ENCODE data around the gene SLC9A6.

Gene SLC9A6

DNA sequence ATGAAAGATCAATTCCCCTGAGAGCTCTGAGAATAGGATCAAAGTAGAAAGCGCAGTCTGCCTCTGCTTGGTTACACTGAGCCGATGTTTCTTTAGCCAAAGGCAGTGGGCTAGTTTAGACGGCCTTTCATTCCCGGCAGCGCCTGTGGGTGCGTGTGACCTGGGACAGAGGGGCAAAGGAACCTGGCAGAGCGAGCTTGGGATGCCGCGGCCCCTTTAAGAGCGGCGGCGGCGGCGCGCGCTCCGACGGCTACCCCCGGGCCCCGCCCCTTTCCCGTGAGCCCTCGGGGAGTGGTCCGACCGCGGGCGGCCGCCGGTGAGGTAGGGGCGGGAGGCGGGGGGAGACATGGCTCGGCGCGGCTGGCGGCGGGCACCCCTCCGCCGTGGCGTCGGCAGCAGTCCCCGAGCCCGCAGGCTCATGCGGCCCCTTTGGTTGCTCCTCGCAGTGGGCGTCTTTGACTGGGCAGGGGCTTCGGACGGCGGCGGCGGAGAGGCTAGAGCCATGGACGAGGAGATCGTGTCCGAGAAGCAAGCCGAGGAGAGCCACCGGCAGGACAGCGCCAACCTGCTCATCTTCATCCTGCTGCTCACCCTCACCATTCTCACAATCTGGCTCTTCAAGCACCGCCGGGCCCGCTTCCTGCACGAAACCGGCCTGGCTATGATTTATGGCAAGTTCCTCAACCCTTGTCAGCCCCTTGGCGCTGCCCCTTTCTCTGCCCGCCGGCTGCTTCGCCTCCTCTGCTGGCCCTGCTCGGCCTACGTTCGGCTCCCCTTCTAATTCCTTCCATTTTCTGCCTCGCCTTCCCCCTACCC is at the start of gene SLC9A6:
Gene SLC9A6 (plus strand): TSS at position 279 of the 816 bp plus-strand sequence. CDS start 224 bp downstream, at position 503.
- peaks cover 14% of the 10 kb centered on the region for H3K4me1 ChIP-seq (ENCODE audit: low read length)
- peak within 1 kb of the TSS; percentile 92 for H3K9ac ChIP-seq (ENCODE audit: low read length)
- peak within 1 kb of the TSS; percentile 98 for H3K4me3 ChIP-seq (ENCODE audit: low read length)
- H3K27me3 ChIP-seq (ENCODE audit: low read depth, low read length) = no peaks in the 10 kb centered on the region
- H3K9me3 ChIP-seq (ENCODE audit: insufficient read depth, low read length) = no peaks in the 10 kb centered on the region
- peaks cover 23% of the 10 kb centered on the region for H3K79me2 ChIP-seq (ENCODE audit: low read length)
- peak within 1 kb of the TSS; percentile 99 for H2AFZ ChIP-seq (ENCODE audit: low read depth, low read length)
- H3K4me2 ChIP-seq (ENCODE audit: low read length) = peak within 1 kb of the TSS; percentile 92
- H4K20me1 ChIP-seq (ENCODE audit: insufficient read depth, low read length) = no peaks in the 10 kb centered on the region
- TF ChIP-seq, protein P1, sequence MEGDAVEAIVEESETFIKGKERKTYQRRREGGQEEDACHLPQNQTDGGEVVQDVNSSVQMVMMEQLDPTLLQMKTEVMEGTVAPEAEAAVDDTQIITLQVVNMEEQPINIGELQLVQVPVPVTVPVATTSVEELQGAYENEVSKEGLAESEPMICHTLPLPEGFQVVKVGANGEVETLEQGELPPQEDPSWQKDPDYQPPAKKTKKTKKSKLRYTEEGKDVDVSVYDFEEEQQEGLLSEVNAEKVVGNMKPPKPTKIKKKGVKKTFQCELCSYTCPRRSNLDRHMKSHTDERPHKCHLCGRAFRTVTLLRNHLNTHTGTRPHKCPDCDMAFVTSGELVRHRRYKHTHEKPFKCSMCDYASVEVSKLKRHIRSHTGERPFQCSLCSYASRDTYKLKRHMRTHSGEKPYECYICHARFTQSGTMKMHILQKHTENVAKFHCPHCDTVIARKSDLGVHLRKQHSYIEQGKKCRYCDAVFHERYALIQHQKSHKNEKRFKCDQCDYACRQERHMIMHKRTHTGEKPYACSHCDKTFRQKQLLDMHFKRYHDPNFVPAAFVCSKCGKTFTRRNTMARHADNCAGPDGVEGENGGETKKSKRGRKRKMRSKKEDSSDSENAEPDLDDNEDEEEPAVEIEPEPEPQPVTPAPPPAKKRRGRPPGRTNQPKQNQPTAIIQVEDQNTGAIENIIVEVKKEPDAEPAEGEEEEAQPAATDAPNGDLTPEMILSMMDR (IDR thresholded peaks at IDR 0.05; ENCODE audit: low read depth, low read length) = no peak
- TF ChIP-seq EZH2phosphoT487 (IDR thresholded peaks at IDR 0.05; ENCODE audit: low read depth) = no peak
- H3K36me3 ChIP-seq (replicated peaks; ENCODE audit: low read depth, low read length) = no peaks in the 10 kb centered on the region
- peak within 1 kb of the TSS; percentile 50 for H3K27ac ChIP-seq (ENCODE audit: low read length)

GRCh38 chrX:135944486-135944885 is 40.7 kb upstream of the SLC9A6 start:
- no peak overlapping the region for H3K4me3 ChIP-seq (ENCODE audit: low read length)
- H2AFZ ChIP-seq (ENCODE audit: low read depth, low read length) = no peak overlapping the region
- no peak for TF ChIP-seq EZH2phosphoT487 (IDR thresholded peaks at IDR 0.05; ENCODE audit: low read depth)
- TF ChIP-seq, protein P1 (IDR thresholded peaks at IDR 0.05; ENCODE audit: low read depth, low read length) = no peak
- no peak overlapping the region for H3K4me2 ChIP-seq (ENCODE audit: low read length)
- no peak overlapping the region for H3K27ac ChIP-seq (ENCODE audit: low read length)
- no peaks in the 10 kb centered on the region for H3K36me3 ChIP-seq (replicated peaks; ENCODE audit: low read depth, low read length)
- H3K79me2 ChIP-seq (ENCODE audit: low read length) = no peaks in the 10 kb centered on the region
- H3K9me3 ChIP-seq (ENCODE audit: insufficient read depth, low read length) = no peaks in the 10 kb centered on the region
- H3K27me3 ChIP-seq (ENCODE audit: low read depth, low read length) = no peaks in the 10 kb centered on the region
- H3K9ac ChIP-seq (ENCODE audit: low read length) = no peak overlapping the region
- H4K20me1 ChIP-seq (ENCODE audit: insufficient read depth, low read length) = no peaks in the 10 kb centered on the region
- H3K4me1 ChIP-seq (ENCODE audit: low read length) = no peaks in the 10 kb centered on the region

DNA sequence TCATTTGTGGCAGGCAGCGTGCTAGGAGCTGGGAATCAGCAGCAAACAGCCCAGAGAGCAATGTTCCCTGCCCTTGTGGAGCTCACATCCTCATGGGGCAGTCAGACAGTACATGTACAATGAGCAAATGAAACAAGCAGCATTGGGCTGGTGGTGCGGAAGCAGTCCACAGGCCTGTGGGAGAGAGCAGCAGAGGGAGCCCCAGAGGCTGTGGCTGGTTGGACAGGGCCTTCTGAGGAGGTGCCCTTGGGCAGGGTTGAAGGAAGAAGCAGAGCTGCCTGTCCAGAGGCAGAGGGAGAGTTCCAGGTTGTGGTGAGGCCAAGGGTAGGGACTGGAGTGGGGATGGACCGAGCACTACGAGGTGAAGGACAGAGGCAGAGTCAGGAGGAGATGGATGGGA is 33.9 kb upstream of the SLC9A6 start:
- no peaks in the 10 kb centered on the region for H3K9me3 ChIP-seq (ENCODE audit: insufficient read depth, low read length)
- H3K79me2 ChIP-seq (ENCODE audit: low read length) = no peaks in the 10 kb centered on the region
- no peaks in the 10 kb centered on the region for H3K27me3 ChIP-seq (ENCODE audit: low read depth, low read length)
- H3K27ac ChIP-seq (ENCODE audit: low read length) = no peak overlapping the region
- no peaks in the 10 kb centered on the region for H3K36me3 ChIP-seq (replicated peaks; ENCODE audit: low read depth, low read length)
- H3K4me3 ChIP-seq (ENCODE audit: low read length) = no peak overlapping the region
- H3K9ac ChIP-seq (ENCODE audit: low read length) = no peak overlapping the region
- H4K20me1 ChIP-seq (ENCODE audit: insufficient read depth, low read length) = no peaks in the 10 kb centered on the region
- TF ChIP-seq EZH2phosphoT487 (IDR thresholded peaks at IDR 0.05; ENCODE audit: low read depth) = no peak
- TF ChIP-seq, protein P1 (IDR thresholded peaks at IDR 0.05; ENCODE audit: low read depth, low read length) = no peak
- peaks cover 5% of the 10 kb centered on the region for H3K4me1 ChIP-seq (ENCODE audit: low read length)
- no peak overlapping the region for H2AFZ ChIP-seq (ENCODE audit: low read depth, low read length)
- H3K4me2 ChIP-seq (ENCODE audit: low read length) = no peak overlapping the region

- peaks cover 22% of the 10 kb centered on the region for H3K79me2 ChIP-seq (ENCODE audit: low read length)
- no peak for TF ChIP-seq EZH2phosphoT487 (IDR thresholded peaks at IDR 0.05; ENCODE audit: low read depth)
- TF ChIP-seq, protein P1 (IDR thresholded peaks at IDR 0.05; ENCODE audit: low read depth, low read length) = peak; percentile 30
- no peaks in the 10 kb centered on the region for H4K20me1 ChIP-seq (ENCODE audit: insufficient read depth, low read length)
- peak overlapping the region; percentile 99 for H3K4me3 ChIP-seq (ENCODE audit: low read length)
- peak overlapping the region; percentile 70 for H3K27ac ChIP-seq (ENCODE audit: low read length)
- H3K9ac ChIP-seq (ENCODE audit: low read length) = peak overlapping the region; percentile 81
- H3K36me3 ChIP-seq (replicated peaks; ENCODE audit: low read depth, low read length) = no peaks in the 10 kb centered on the region
- H3K9me3 ChIP-seq (ENCODE audit: insufficient read depth, low read length) = no peaks in the 10 kb centered on the region
- H3K4me1 ChIP-seq (ENCODE audit: low read length) = peaks cover 10% of the 10 kb centered on the region
- H3K4me2 ChIP-seq (ENCODE audit: low read length) = peak overlapping the region; percentile 86
- H2AFZ ChIP-seq (ENCODE audit: low read depth, low read length) = peak overlapping the region; percentile 98
- 0 out of 2 replicates have a peak, but pooled peaks cover 4% of the 10 kb centered on the region for H3K27me3 ChIP-seq (ENCODE audit: low read depth, low read length)
Measured at GRCh38 chrX:135973025-135973547, 12.1 kb upstream of the SLC9A6 start.
